ENCODE results near the gene COL1A2. TPM values are rescaled to one million over a fixed set of nuclear protein-coding genes. Genes with fewer than 3 reads are reported as not detected.

Gene COL1A2
- total and polyA plus RNA-seq, 2 of the 8 experiments (the other 6 are each of a cell fraction or from before 2014, with no cell fraction given), result 45.2 to 87.2 TPM

- no peak for TF ChIP-seq GABPA (IDR thresholded peaks at IDR 0.05; ENCODE audit: borderline replicate concordance, insufficient read depth, low read length)
- TF ChIP-seq TEAD4 (IDR thresholded peaks at IDR 0.05; ENCODE audit: low read depth, low read length), result peak; percentile 82
- no peak for TF ChIP-seq CTCF (IDR thresholded peaks at IDR 0.05; ENCODE audit: control extremely low read depth in 1 of 3, insufficient read depth in 1 of 3, low read depth in 1 of 3, low read length in 3 of 3)
- no peak for TF ChIP-seq HDAC2 (IDR thresholded peaks at IDR 0.05; ENCODE audit: borderline replicate concordance in 1 of 2, low read depth in 2 of 2, low read length in 2 of 2)
- TF ChIP-seq RBBP5 (IDR thresholded peaks at IDR 0.05; ENCODE audit: borderline replicate concordance, low read depth, low read length), result no peak
- TF ChIP-seq RXRA (IDR thresholded peaks at IDR 0.05; ENCODE audit: insufficient read depth, low read depth, low read length), result no peak
- no peak for TF ChIP-seq ZNF274 (IDR thresholded peaks at IDR 0.05; ENCODE audit: borderline replicate concordance, extremely low read depth, low read length)
- no peak for TF ChIP-seq ATF3 (IDR thresholded peaks at IDR 0.05; ENCODE audit: insufficient read depth, low read depth, low read length)
- 0 out of 4 replicates have a peak, but pooled peaks of 1 of the 2 experiments have one; percentile 2 for TF ChIP-seq RAD21 (IDR thresholded peaks at IDR 0.05 in 1 of 2, conservative IDR thresholded peaks at IDR 0.05 in 1 of 2; ENCODE audit: low read depth in 2 of 2, low read length in 2 of 2)
- 0 out of 2 replicates have a peak, but pooled peaks have one; percentile 41 for TF ChIP-seq FOSL1 (IDR thresholded peaks at IDR 0.05; ENCODE audit: insufficient read depth, low read depth, low read length)
- no peak for TF ChIP-seq RNF2 (IDR thresholded peaks at IDR 0.05; ENCODE audit: borderline replicate concordance, low read depth, low read length, missing control alignments, poor library complexity, severe bottlenecking)
Observed at GRCh38 chr7:94393246-94394108, 1.2 kb upstream of the COL1A2 start (continued).
